Superior temporal gyrus (tissue), 1 donor: ENCODE results near the gene ULBP3.
"Not testable (repeated sequence)": the region's sequence is repeated elsewhere in the genome, so short reads cannot be mapped to it uniquely, and the experiment has no call there.

Source experiments
- DNase-seq: peaks from one replicate; pipeline ENCODE4 v3.0.0-alpha.2; 2016; ENCODE audit errors: extremely low spot score

The ULBP3 gene

DNA sequence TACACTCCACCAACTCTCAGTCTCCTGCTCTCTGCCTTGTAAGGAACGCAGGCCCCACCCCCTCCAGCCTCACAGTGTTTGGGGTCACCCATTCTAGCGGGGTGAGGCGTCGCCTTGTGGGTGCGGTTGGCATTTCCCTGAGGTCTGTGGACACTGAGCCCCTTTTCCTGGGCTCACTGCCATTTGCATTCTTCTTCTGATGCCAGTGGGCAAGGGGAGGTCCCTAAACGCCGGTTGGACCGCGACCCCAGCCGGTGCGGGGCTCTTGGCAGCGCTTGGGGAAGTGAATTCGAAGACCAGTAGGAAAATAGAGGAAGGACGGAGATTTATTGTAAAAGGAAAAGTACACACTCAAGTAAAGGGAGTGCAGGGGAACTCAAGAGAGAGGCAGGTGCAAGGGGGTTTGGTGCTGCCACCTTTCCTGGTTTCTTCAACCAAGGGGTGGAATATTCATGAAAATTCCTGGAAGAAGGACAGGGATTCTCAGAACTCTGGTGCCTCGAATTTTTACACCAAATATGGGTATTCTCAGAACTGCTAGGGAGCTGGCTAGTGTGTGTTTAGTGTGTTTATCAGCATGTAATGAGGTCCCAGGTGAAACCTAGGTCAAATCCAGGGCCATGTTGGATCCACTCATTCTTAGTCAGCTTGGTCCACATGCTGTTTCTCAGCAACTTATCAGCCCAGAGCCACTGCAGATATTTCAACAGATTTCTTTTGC is 53.5 kb downstream of the ULBP3 start:
- DNase-seq: not testable (repeated sequence)

DNA sequence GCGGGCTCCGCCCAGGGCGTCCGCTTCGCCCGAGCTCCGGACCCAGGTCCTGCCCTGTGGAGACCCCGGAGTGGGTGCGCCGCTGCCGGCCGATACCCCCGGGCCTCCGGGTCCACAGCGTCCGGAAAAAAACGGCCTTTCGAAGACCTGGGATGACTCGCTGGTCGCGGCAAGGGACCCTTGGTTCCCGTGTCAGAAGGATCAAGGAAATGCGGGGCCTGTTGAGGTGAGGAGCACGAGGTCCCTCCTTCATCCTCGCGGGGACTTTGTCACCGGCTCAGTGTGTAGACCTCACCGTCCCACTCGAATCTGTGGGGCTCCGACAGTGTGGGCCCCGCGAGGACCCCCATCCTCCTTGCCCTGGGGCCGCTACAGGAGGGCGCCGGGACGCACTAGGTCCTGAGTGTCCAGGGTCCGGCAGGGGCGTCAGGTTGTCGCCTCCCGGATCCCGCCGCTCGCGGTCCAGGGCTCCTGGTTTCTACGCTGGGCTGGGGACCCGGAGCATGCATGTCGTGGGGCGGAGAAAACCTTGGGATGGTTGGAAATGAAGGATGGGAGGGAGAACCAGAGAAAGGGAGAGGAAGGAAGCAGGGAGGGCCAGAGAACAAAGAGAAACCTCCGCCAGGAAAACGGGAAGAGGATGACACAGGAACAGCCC is 54.2 kb downstream of the ULBP3 start:
- not testable (repeated sequence) for DNase-seq

- not testable (repeated sequence) for DNase-seq
Measured at GRCh38 chr6:150013785-150014622, 54.9 kb downstream of the ULBP3 start.

GRCh38 chr6:150012846-150013784 is 55.8 kb downstream of the ULBP3 start:
- DNase-seq: not testable (repeated sequence)
